SU-DHL-6 (cell line): ENCODE measurements around the gene DLL4.

Experiments used
- H2AFZ ChIP-seq: fragments of 200-600 bp; sonication (generic); 2 replicates; pipeline ENCODE4 v1.6.1; 2014; ENCODE audit warnings: low read depth, mild to moderate bottlenecking, moderate library complexity, mixed read lengths, antibody characterized with exemption, low read length; ENCODE audit not compliant: severe bottlenecking
- H3F3A ChIP-seq: fragments of 200-600 bp; shearing (Covaris generic); 2 replicates; pipeline ENCODE4 v1.6.0; 2016; ENCODE audit warnings: antibody characterized with exemption, mild to moderate bottlenecking; ENCODE audit not compliant: insufficient read depth
- H3K27ac ChIP-seq: fragments of 200-600 bp; sonication (generic); 2 replicates; pipeline ENCODE4 v1.5.1; 2016; ENCODE audit warnings: low read depth, mild to moderate bottlenecking, low read length, moderate library complexity, mixed read lengths
- H3K27me3 ChIP-seq: fragments of 200-600 bp; sonication (generic), shearing (Covaris generic); 2 replicates; pipeline ENCODE4 v1.6.0; 2014; ENCODE audit warnings: mild to moderate bottlenecking, low read length
- H3K36me3 ChIP-seq: fragments of 200-600 bp; sonication (generic); 2 replicates; pipeline ENCODE4 v1.6.1; 2014; ENCODE audit warnings: mild to moderate bottlenecking, low read length, mixed read lengths
- H3K4me2 ChIP-seq: fragments of 300-600, 200-600 bp; shearing (Covaris generic), sonication (generic); 2 replicates; pipeline ENCODE4 v1.6.0; 2014; ENCODE audit warnings: low read length, low read depth, mild to moderate bottlenecking; ENCODE audit not compliant: poor library complexity, severe bottlenecking
- H3K4me3 ChIP-seq: fragments of 200-600 bp; sonication (generic); 2 replicates; pipeline ENCODE4 v1.5.1; 2014; ENCODE audit warnings: antibody characterized with exemption, low read length, mild to moderate bottlenecking, mixed read lengths; ENCODE audit not compliant: insufficient read depth, poor library complexity, severe bottlenecking
- H3K79me2 ChIP-seq: fragments of 200-600 bp; sonication (generic); 2 replicates; pipeline ENCODE4 v1.6.1; 2014; ENCODE audit warnings: mild to moderate bottlenecking, low read length, moderate library complexity; ENCODE audit not compliant: insufficient read depth
- H3K9ac ChIP-seq: fragments of 200-600 bp; sonication (generic); 2 replicates; pipeline ENCODE4 v1.7.0; 2014; ENCODE audit warnings: mild to moderate bottlenecking, low read length
- H3K9me2 ChIP-seq: fragments of 200-600 bp; sonication (generic); replicated peaks from 2 replicates; pipeline ENCODE4 v1.6.1; 2014; ENCODE audit warnings: low read length; ENCODE audit not compliant: insufficient read depth
- H3K9me3 ChIP-seq: fragments of 200-600 bp; sonication (generic); 2 replicates; pipeline ENCODE4 v1.6.1; 2014; ENCODE audit warnings: low read length, mixed read lengths; ENCODE audit not compliant: insufficient read depth
- H4K20me1 ChIP-seq: fragments of 200-600 bp; sonication (generic); 2 replicates; pipeline ENCODE4 v1.6.1; 2014; ENCODE audit warnings: low read depth, mild to moderate bottlenecking, antibody characterized with exemption, low read length, moderate library complexity, mixed read lengths
- EZH2phosphoT487 ChIP-seq: fragments of 200-600 bp; sonication (generic), shearing (Covaris generic); conservative IDR thresholded peaks from 2 replicates; pipeline ENCODE4 v1.6.1; 2018; ENCODE audit warnings: mild to moderate bottlenecking, antibody characterized with exemption, low read length, moderate library complexity, mixed read lengths
- TF ChIP-seq, protein P1 (sequence below): fragments of 200-600 bp; sonication (generic); IDR thresholded peaks from one replicate; pipeline ENCODE4 v1.5.1; 2017; ENCODE audit warnings: antibody characterized with exemption, mild to moderate bottlenecking, low read length, moderate library complexity; ENCODE audit not compliant: insufficient read depth, poor library complexity, severe bottlenecking

DLL4 gene

DNA sequence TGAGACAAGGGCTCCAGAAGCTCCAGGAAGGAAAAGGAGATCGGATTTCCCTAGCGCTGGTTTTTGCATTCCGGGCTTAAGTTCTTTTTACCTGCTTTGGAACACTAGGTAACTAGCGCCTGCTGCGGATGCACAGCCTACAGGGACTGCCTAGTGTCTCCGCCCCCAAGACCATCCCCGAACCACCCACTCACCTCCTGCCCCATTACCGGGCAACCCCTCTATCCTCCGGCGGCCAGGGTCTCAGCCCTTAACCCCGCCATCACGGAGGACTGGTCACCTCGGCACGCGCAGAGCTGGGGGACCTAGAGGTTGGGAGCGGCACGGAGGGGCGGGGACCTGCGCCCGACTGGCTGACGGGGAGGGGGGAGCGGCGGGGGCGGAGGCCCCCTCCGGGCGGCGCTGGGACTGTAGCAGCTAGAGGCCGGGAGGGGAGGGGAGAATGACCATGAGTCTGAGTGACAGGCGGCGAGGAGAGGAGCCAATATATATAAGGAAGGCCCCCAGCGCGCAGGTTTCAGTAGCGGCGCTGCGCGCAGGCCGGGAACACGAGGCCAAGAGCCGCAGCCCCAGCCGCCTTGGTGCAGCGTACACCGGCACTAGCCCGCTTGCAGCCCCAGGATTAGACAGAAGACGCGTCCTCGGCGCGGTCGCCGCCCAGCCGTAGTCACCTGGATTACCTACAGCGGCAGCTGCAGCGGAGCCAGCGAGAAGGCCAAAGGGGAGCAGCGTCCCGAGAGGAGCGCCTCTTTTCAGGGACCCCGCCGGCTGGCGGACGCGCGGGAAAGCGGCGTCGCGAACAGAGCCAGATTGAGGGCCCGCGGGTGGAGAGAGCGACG, at the start of gene DLL4:
Gene DLL4, plus strand, starts transcription at position 520 of the 839 bp plus-strand sequence. CDS start 329 bp downstream, outside the sequence.
- Histone ChIP-seq H3K36me3 (no peaks in the 10 kb centered on the region), H3F3A (no peaks in the 10 kb centered on the region), H3K4me2 (peak within 1 kb of the TSS; percentile 70), H3K4me3 (peak within 1 kb of the TSS; percentile 56), H3K79me2 (no peaks in the 10 kb centered on the region), H3K27ac (no peak within 1 kb of the TSS), H4K20me1 (no peaks in the 10 kb centered on the region), H3K9ac (no peak within 1 kb of the TSS; the same call in 1 of the 2 replicates), H3K27me3 (no peaks in the 10 kb centered on the region), H3K9me3 (no peaks in the 10 kb centered on the region), H3K9me2 (no peaks in the 10 kb centered on the region), H2AFZ (peak within 1 kb of the TSS; percentile 73)
- TF ChIP-seq, protein P1, sequence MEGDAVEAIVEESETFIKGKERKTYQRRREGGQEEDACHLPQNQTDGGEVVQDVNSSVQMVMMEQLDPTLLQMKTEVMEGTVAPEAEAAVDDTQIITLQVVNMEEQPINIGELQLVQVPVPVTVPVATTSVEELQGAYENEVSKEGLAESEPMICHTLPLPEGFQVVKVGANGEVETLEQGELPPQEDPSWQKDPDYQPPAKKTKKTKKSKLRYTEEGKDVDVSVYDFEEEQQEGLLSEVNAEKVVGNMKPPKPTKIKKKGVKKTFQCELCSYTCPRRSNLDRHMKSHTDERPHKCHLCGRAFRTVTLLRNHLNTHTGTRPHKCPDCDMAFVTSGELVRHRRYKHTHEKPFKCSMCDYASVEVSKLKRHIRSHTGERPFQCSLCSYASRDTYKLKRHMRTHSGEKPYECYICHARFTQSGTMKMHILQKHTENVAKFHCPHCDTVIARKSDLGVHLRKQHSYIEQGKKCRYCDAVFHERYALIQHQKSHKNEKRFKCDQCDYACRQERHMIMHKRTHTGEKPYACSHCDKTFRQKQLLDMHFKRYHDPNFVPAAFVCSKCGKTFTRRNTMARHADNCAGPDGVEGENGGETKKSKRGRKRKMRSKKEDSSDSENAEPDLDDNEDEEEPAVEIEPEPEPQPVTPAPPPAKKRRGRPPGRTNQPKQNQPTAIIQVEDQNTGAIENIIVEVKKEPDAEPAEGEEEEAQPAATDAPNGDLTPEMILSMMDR = no peak
- TF ChIP-seq EZH2phosphoT487 = no peak

DNA sequence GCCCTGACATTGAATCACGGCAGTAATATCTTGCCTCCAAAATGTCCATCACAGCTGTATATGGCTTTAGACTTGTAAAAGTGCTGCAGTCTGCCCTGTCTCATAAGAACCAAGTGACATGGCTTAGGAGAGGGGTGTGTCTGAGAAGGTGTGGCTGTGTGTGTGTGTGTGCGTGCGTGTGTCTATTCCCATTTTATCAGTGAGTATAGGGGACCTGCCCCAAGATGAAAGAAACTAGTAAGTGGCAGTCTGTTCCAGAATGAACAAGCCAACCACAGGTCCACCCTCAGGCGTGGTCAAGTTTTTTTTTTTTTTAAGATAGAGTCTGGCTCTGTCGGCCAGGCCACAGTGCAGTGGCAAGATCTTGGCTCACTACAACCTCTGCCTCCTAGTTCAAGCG, 49.5 kb upstream of the DLL4 start:
- Histone ChIP-seq H3K9ac (no peak overlapping the region), H3K27me3 (no peaks in the 10 kb centered on the region), H3F3A (no peaks in the 10 kb centered on the region), H3K4me2 (no peak overlapping the region), H3K79me2 (no peaks in the 10 kb centered on the region), H3K36me3 (no peaks in the 10 kb centered on the region), H3K9me3 (no peaks in the 10 kb centered on the region), H2AFZ (no peak overlapping the region), H3K27ac (no peak overlapping the region), H3K9me2 (no peaks in the 10 kb centered on the region), H3K4me3 (no peak overlapping the region), H4K20me1 (no peaks in the 10 kb centered on the region)
- no peak for TF ChIP-seq EZH2phosphoT487
- TF ChIP-seq, protein P1 = no peak

GRCh38 chr15:40881351-40881750, 47.8 kb upstream of the DLL4 start:
- Histone ChIP-seq H3K36me3 (no peaks in the 10 kb centered on the region), H4K20me1 (no peaks in the 10 kb centered on the region), H2AFZ (no peak overlapping the region), H3K27me3 (no peaks in the 10 kb centered on the region), H3K4me2 (no peak overlapping the region), H3K4me3 (no peak overlapping the region), H3K79me2 (no peaks in the 10 kb centered on the region), H3K9me2 (no peaks in the 10 kb centered on the region), H3K9ac (no peak overlapping the region), H3F3A (no peaks in the 10 kb centered on the region), H3K27ac (no peak overlapping the region), H3K9me3 (no peaks in the 10 kb centered on the region)
- TF ChIP-seq, protein P1 = no peak
- no peak for TF ChIP-seq EZH2phosphoT487
